Sigmoid colon (tissue), 4 donors: ENCODE data around the gene NEUROD1.

Experiments used
- CTCF ChIP-seq, 4 experiments: fragments of 450-650 bp in 3 of 4; fragments of 200-600 bp in 1 of 4; IDR thresholded peaks; one replicate each; pipeline ENCODE4 v1.5.1; 2016 to 2019; ENCODE audit warnings: antibody characterized with exemption in 4 of 4, mild to moderate bottlenecking in 3 of 4, moderate library complexity in 2 of 4
- POLR2A ChIP-seq, 2 donors: fragments of 450-650 bp; IDR thresholded peaks; one replicate each; pipeline ENCODE4 v1.6.1; 2016; ENCODE audit warnings: antibody characterized with exemption in 2 of 2, mild to moderate bottlenecking in 2 of 2, moderate library complexity in 2 of 2
- POLR2AphosphoS5 ChIP-seq, 4 donors: sonication (generic); formaldehyde crosslinking; IDR thresholded peaks; one replicate each; pipeline ENCODE4 v1.6.1; 2017; ENCODE audit warnings: antibody characterized with exemption in 4 of 4

- no peak for TF ChIP-seq POLR2A (IDR thresholded peaks at IDR 0.05)
- TF ChIP-seq POLR2AphosphoS5 (IDR thresholded peaks at IDR 0.05) = no peak
- TF ChIP-seq CTCF (IDR thresholded peaks at IDR 0.05) = no peak
Observed at GRCh38 chr2:181632733-181633401, 47.5 kb downstream of the NEUROD1 start.
